ENCODE results near the gene AOPEP. TPM values are rescaled to one million over a fixed set of nuclear protein-coding genes. Genes with fewer than 3 reads are reported as not detected.

AOPEP gene
- polyA plus RNA-seq, 1 of the 3 experiments (the other 2 are of a cell fraction) = 54.6 TPM

GRCh38 chr9:94798201-94798600 lies 71.7 kb downstream of the AOPEP start:
- Histone ChIP-seq H3K27ac (ENCODE audit: low read depth in 2 of 2, low read length in 1 of 2) (no peak overlapping the region; a peak in 1 of 4 replicates), H3K9me2 (no peaks in the 10 kb centered on the region), H3K4me1 (ENCODE audit: control insufficient read depth in 1 of 2, insufficient read depth in 2 of 2, low read depth in 1 of 2, low read length in 1 of 2) (peaks cover 7 to 18% of the 10 kb centered on the region in 2 experiments; a peak in 3 of 4 replicates), H3F3A (replicated peaks; ENCODE audit: insufficient read depth) (peaks cover 13% of the 10 kb centered on the region), H3K9me3 (no peaks in the 10 kb centered on the region), H2AFZ (ENCODE audit: low read depth) (no peak overlapping the region), H3K4me3 (ENCODE audit: low read depth in 2 of 2, low read length in 1 of 2) (no peak overlapping the region), H3K79me2 (ENCODE audit: insufficient read depth) (no peaks in the 10 kb centered on the region), H4K20me1 (ENCODE audit: insufficient read depth) (no peaks in the 10 kb centered on the region), H3K9ac (no peak overlapping the region), H3K4me2 (no peak overlapping the region), H3K27me3 (ENCODE audit: insufficient read depth) (no peaks in the 10 kb centered on the region), H3K36me3 (replicated peaks in 1 of 2; ENCODE audit: control insufficient read depth in 1 of 2, insufficient read depth in 2 of 2, low read length in 1 of 2) (peaks cover 9 to 23% of the 10 kb centered on the region in 2 experiments)
- WGBS (ENCODE audit: low lambda C conversion rate) = 95% methylated on average over 3 of the region's 3 CpGs
- TF ChIP-seq RFX5 (IDR thresholded peaks at IDR 0.05; ENCODE audit: low read length) = no peak
- no peak for TF ChIP-seq CTCF (IDR thresholded peaks at IDR 0.05)
- TF ChIP-seq FOSL2 (IDR thresholded peaks at IDR 0.05; ENCODE audit: borderline replicate concordance, low read depth) = no peak
- TF ChIP-seq NFIC (IDR thresholded peaks at IDR 0.05; ENCODE audit: borderline replicate concordance) = no peak
- TF ChIP-seq CHD2 (IDR thresholded peaks at IDR 0.05; ENCODE audit: low read length, partially characterized antibody) = no peak
- no peak for TF ChIP-seq MEF2A (IDR thresholded peaks at IDR 0.05; ENCODE audit: borderline replicate concordance, low read depth)
- TF ChIP-seq FOXM1 (IDR thresholded peaks at IDR 0.05; ENCODE audit: low read depth) = no peak
- TF ChIP-seq, protein P1, sequence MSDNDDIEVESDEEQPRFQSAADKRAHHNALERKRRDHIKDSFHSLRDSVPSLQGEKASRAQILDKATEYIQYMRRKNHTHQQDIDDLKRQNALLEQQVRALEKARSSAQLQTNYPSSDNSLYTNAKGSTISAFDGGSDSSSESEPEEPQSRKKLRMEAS (IDR thresholded peaks at IDR 0.05; ENCODE audit: low read depth) = no peak
- TF ChIP-seq MXI1 (IDR thresholded peaks at IDR 0.05; ENCODE audit: low read depth, low read length) = no peak
- no peak for TF ChIP-seq SMC3 (IDR thresholded peaks at IDR 0.05; ENCODE audit: low read depth, low read length)
- TF ChIP-seq EZH2phosphoT487 (IDR thresholded peaks at IDR 0.05; ENCODE audit: borderline replicate concordance, low read depth) = no peak
- no peak for TF ChIP-seq USF1 (IDR thresholded peaks at IDR 0.05; ENCODE audit: borderline replicate concordance, low read depth)
- no peak for TF ChIP-seq NRF1 (IDR thresholded peaks at IDR 0.05; ENCODE audit: low read depth, low read length)
- TF ChIP-seq, protein P2, sequence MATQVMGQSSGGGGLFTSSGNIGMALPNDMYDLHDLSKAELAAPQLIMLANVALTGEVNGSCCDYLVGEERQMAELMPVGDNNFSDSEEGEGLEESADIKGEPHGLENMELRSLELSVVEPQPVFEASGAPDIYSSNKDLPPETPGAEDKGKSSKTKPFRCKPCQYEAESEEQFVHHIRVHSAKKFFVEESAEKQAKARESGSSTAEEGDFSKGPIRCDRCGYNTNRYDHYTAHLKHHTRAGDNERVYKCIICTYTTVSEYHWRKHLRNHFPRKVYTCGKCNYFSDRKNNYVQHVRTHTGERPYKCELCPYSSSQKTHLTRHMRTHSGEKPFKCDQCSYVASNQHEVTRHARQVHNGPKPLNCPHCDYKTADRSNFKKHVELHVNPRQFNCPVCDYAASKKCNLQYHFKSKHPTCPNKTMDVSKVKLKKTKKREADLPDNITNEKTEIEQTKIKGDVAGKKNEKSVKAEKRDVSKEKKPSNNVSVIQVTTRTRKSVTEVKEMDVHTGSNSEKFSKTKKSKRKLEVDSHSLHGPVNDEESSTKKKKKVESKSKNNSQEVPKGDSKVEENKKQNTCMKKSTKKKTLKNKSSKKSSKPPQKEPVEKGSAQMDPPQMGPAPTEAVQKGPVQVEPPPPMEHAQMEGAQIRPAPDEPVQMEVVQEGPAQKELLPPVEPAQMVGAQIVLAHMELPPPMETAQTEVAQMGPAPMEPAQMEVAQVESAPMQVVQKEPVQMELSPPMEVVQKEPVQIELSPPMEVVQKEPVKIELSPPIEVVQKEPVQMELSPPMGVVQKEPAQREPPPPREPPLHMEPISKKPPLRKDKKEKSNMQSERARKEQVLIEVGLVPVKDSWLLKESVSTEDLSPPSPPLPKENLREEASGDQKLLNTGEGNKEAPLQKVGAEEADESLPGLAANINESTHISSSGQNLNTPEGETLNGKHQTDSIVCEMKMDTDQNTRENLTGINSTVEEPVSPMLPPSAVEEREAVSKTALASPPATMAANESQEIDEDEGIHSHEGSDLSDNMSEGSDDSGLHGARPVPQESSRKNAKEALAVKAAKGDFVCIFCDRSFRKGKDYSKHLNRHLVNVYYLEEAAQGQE (IDR thresholded peaks at IDR 0.05; ENCODE audit: low read depth, low read length) = no peak
- TF ChIP-seq GABPA (IDR thresholded peaks at IDR 0.05; ENCODE audit: low read depth) = no peak
- TF ChIP-seq RXRA (IDR thresholded peaks at IDR 0.05; ENCODE audit: borderline replicate concordance, low read depth) = no peak
- TF ChIP-seq IRF3 (IDR thresholded peaks at IDR 0.05; ENCODE audit: low read depth, low read length) = no peak
- TF ChIP-seq SIN3A (IDR thresholded peaks at IDR 0.05; ENCODE audit: borderline replicate concordance, low read depth, low read length) = no peak
- ChIA-PET POLR2A (no interaction called here), CTCF (interaction anchor here (1.4 kb wide), 1 partner anchor 12 kb away, joined by 4 read pairs; no protein-coding TSS in a partner anchor)
- DNase-seq = no peak
